GM15510 (cell line): ENCODE data around the gene UBE3A.
A peak's percentile ranks its signal among the peaks of the same experiment; 100 is the strongest.

Experiments used
- POLR2A ChIP-seq: IDR thresholded peaks from 3 replicates; pipeline ENCODE4 v1.6.1; 2011; ENCODE audit warnings: borderline replicate concordance; ENCODE audit not compliant: insufficient read length; ENCODE audit errors: extremely low read depth

The UBE3A gene

GRCh38 chr15:25438601-25439368 is at the start of gene UBE3A:
TSS of gene UBE3A (minus strand) at chr15:25439024. CDS start at chr15:25409107, 29,917 bp downstream.
- TF ChIP-seq POLR2A, result peak; percentile 95

GRCh38 chr15:25487226-25487884 is 48.5 kb upstream of the UBE3A start:
- no peak for TF ChIP-seq POLR2A

- TF ChIP-seq POLR2A, result no peak
Observed at GRCh38 chr15:25486051-25486450, 47.2 kb upstream of the UBE3A start.

GRCh38 chr15:25481208-25481859 is 42.5 kb upstream of the UBE3A start:
- TF ChIP-seq POLR2A, result no peak

- TF ChIP-seq POLR2A, result no peak
Observed at GRCh38 chr15:25478313-25478712, 39.5 kb upstream of the UBE3A start.

GRCh38 chr15:25477816-25478215 is 39.0 kb upstream of the UBE3A start:
- TF ChIP-seq POLR2A, result no peak

GRCh38 chr15:25474251-25474650 is 35.4 kb upstream of the UBE3A start:
- no peak for TF ChIP-seq POLR2A

- no peak for TF ChIP-seq POLR2A
Observed at GRCh38 chr15:25470230-25470629, 31.4 kb upstream of the UBE3A start.

GRCh38 chr15:25469377-25469776 is 30.6 kb upstream of the UBE3A start:
- TF ChIP-seq POLR2A, result no peak

- no peak for TF ChIP-seq POLR2A
Observed at GRCh38 chr15:25468611-25469010, 29.8 kb upstream of the UBE3A start.

GRCh38 chr15:25465835-25466234 is 27.0 kb upstream of the UBE3A start:
- no peak for TF ChIP-seq POLR2A

- no peak for TF ChIP-seq POLR2A
Observed at GRCh38 chr15:25464784-25465183, 26.0 kb upstream of the UBE3A start.

- no peak for TF ChIP-seq POLR2A
Observed at GRCh38 chr15:25464383-25464782, 25.6 kb upstream of the UBE3A start.

GRCh38 chr15:25456196-25456595 is 17.4 kb upstream of the UBE3A start:
- no peak for TF ChIP-seq POLR2A

GRCh38 chr15:25455226-25455625 is 16.4 kb upstream of the UBE3A start:
- TF ChIP-seq POLR2A, result no peak
